RWPE2 (cell line): ENCODE data around the gene EAF1.
"Not testable (repeated sequence)": the region's sequence is repeated elsewhere in the genome, so short reads cannot be mapped to it uniquely, and the experiment has no call there.

Source experiments
- ATAC-seq: fragments of 200-7000 bp; cut with Tn5 transposase; 3 replicates; pipeline ENCODE4 v1.9.1; 2021; ENCODE audit warnings: low read depth
- DNase-seq: peaks from one replicate; pipeline ENCODE4 v3.0.0-alpha.2; 2020; ENCODE audit warnings: low spot score
- H3K27ac ChIP-seq: fragments of 450-650 bp; 2 replicates; pipeline ENCODE4 v1.5.1; 2017; ENCODE audit warnings: mild to moderate bottlenecking; ENCODE audit not compliant: poor library complexity, severe bottlenecking
- H3K27me3 ChIP-seq: fragments of 250-450 bp; sonication (Bioruptor Pico); 2 replicates; pipeline ENCODE4 v1.5.1; 2021; ENCODE audit warnings: mild to moderate bottlenecking, moderate library complexity; ENCODE audit not compliant: insufficient read depth, poor library complexity, severe bottlenecking
- H3K36me3 ChIP-seq: fragments of 250-450 bp; sonication (Bioruptor Pico); 2 replicates; pipeline ENCODE4 v1.5.1; 2020; ENCODE audit warnings: low read depth, mild to moderate bottlenecking, moderate library complexity
- H3K4me1 ChIP-seq: fragments of 250-450 bp; sonication (Bioruptor Pico); 2 replicates; pipeline ENCODE4 v1.5.1; 2021; ENCODE audit warnings: mild to moderate bottlenecking, moderate library complexity; ENCODE audit not compliant: insufficient read depth, poor library complexity, severe bottlenecking
- H3K4me3 ChIP-seq: fragments of 250-450 bp; sonication (Bioruptor Pico); 2 replicates; pipeline ENCODE4 v1.5.1; 2021; ENCODE audit warnings: mild to moderate bottlenecking, moderate library complexity; ENCODE audit not compliant: severe bottlenecking
- H3K9me3 ChIP-seq: fragments of 250-450 bp; sonication (Bioruptor Pico); 2 replicates; pipeline ENCODE4 v1.5.1; 2021; ENCODE audit warnings: mild to moderate bottlenecking, moderate library complexity; ENCODE audit not compliant: severe bottlenecking
- TF ChIP-seq, protein P1 (sequence below): fragments of 450-650 bp; IDR thresholded peaks from one replicate; pipeline ENCODE4 v1.5.1; 2017; ENCODE audit warnings: mild to moderate bottlenecking, moderate library complexity; ENCODE audit not compliant: poor library complexity, severe bottlenecking

The EAF1 gene

DNA sequence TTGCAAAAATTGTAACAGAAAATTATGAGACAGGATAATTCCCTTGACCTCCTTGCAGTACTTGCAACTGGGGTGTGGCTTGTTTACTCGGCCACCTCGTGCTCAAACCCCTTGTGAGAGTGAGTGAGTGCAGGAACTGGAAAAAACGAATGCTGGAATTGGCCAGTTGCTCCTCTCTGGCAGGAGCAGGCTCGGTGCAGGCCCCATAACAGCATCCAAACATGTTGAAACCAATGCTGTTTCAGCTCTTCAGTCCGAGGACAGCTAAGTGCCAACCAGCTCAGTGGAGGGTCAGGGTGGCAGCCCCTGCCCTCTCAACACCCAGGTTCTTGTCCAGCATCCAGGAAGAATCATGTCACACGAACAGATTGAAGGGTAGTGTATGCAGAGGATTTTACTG is 36.9 kb upstream of the EAF1 start:
- H3K36me3 ChIP-seq: no peaks in the 10 kb centered on the region
- no peak overlapping the region for H3K4me3 ChIP-seq
- ATAC-seq (no peak), DNase-seq (no peak)
- no peaks in the 10 kb centered on the region for H3K9me3 ChIP-seq
- no peaks in the 10 kb centered on the region for H3K4me1 ChIP-seq
- TF ChIP-seq, protein P1, sequence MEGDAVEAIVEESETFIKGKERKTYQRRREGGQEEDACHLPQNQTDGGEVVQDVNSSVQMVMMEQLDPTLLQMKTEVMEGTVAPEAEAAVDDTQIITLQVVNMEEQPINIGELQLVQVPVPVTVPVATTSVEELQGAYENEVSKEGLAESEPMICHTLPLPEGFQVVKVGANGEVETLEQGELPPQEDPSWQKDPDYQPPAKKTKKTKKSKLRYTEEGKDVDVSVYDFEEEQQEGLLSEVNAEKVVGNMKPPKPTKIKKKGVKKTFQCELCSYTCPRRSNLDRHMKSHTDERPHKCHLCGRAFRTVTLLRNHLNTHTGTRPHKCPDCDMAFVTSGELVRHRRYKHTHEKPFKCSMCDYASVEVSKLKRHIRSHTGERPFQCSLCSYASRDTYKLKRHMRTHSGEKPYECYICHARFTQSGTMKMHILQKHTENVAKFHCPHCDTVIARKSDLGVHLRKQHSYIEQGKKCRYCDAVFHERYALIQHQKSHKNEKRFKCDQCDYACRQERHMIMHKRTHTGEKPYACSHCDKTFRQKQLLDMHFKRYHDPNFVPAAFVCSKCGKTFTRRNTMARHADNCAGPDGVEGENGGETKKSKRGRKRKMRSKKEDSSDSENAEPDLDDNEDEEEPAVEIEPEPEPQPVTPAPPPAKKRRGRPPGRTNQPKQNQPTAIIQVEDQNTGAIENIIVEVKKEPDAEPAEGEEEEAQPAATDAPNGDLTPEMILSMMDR: no peak
- no peaks in the 10 kb centered on the region for H3K27me3 ChIP-seq
- H3K27ac ChIP-seq: no peak overlapping the region

DNA sequence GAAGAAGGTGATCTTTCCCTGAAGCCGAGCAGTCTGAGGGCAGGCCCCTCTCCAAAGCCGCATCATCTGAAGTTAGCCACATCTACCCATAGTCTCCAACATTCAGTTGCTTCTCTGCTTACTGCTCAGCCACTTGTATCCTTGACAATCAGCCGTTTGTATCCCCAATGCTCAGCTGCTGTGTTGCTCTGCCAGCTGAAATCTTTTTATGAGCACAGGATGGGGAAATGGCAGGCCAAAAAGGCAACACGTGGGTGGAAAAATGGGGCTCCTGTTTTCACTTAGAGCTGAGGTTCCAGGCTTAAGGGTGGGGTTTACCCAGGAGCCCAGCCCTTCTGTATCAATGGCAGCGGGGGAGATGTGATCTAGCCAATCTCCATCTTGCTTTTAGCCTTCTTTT is 36.4 kb upstream of the EAF1 start:
- TF ChIP-seq, protein P1: no peak
- no peak for ATAC-seq

DNA sequence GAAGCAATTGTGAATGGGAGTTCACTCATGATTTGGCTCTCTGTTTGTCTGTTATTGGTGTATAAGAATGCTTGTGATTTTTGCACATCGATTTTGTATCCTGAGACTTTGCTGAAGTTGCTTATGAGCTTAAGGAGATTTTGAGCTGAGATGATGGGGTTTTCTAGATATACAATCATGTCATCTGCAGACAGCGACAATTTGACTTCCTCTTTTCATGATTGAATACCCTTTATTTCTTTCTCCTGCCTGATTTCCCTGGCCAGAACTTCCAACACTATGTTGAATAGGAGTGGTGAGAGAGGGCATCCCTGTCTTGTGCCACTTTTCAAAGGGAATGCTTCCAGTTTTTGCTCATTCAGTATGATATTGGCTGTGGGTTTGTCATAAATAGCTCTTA is 34.1 kb upstream of the EAF1 start:
- DNase-seq, ATAC-seq, H3K27ac ChIP-seq, H3K27me3 ChIP-seq, H3K36me3 ChIP-seq, H3K9me3 ChIP-seq, H3K4me1 ChIP-seq, H3K4me3 ChIP-seq: not testable (repeated sequence)

More for the DNA sequence above, 36.4 kb upstream of the EAF1 start:
- Histone ChIP-seq H3K27ac (no peak overlapping the region), H3K36me3 (no peaks in the 10 kb centered on the region), H3K4me1 (no peaks in the 10 kb centered on the region), H3K4me3 (no peak overlapping the region), H3K27me3 (no peaks in the 10 kb centered on the region), H3K9me3 (no peaks in the 10 kb centered on the region)
- no peak for DNase-seq

DNA sequence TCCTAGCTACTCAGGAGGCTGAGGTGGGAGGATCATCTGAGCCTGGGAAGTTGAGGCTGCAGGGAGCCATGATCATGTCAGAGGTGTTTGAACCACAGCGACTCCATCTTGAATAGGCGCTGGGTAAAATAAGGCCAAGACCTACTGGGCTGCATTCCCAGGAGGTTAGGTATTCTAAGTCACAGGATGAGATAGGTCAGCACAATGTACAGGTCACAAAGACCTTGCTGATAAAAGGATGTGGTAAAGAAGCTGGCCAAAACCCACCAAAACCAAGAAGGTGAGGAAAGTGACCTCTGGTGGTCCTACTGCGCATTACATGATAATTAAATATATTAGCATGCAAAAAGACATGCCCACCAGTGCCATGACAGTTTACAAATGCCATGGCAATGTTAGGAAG is 28.7 kb upstream of the EAF1 start:
- not testable (repeated sequence) for H3K4me1 ChIP-seq, H3K9me3 ChIP-seq, DNase-seq, H3K36me3 ChIP-seq, H3K27ac ChIP-seq, H3K4me3 ChIP-seq, H3K27me3 ChIP-seq, ATAC-seq

DNA sequence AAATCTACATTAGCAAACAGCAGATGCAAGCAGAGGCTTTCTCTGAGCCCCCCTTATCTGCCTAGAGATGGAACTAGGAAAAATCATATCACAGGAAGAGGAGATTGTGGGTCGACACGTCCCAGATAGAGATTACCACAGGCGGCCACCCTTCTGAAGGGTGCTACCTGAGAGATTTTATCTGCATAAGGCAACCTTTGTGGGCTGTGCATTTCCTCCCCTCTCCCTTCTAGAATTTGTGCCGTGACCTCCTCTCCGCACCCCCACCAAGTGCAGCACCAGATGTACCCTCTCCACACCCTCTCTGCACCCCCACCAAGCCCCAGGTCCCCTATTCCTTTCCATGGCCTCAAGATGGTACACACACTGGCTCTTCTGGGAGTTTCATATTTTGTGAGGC is 27.4 kb upstream of the EAF1 start:
- no peak for ATAC-seq
- DNase-seq: no peak
- Histone ChIP-seq H3K9me3 (no peaks in the 10 kb centered on the region), H3K27ac (no peak overlapping the region), H3K27me3 (no peaks in the 10 kb centered on the region), H3K36me3 (no peaks in the 10 kb centered on the region), H3K4me1 (no peaks in the 10 kb centered on the region), H3K4me3 (no peak overlapping the region)
- TF ChIP-seq, protein P1: no peak

DNA sequence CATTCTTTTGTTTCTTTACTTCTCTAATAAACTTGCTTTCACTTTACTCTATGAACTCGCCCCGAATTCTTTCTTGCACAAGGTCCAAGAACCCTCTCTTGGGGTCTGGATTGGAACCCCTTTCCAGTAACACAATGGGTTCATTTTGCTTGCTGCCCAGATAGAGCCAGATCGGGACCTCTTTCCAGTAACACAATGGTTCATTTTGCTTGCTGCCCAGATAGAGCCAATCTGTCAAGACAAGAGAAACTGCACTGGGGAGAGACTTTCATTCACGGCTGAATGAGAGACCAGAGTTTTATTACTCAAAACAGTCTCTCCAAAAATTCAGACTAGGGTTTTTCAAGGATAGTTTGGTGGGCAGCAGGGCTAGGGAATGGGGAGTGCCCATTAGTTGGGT is 25.5 kb upstream of the EAF1 start:
- ATAC-seq: no peak

More for the DNA sequence above, 25.5 kb upstream of the EAF1 start:
- Histone ChIP-seq H3K9me3 (no peaks in the 10 kb centered on the region), H3K27me3 (no peaks in the 10 kb centered on the region), H3K27ac (no peak overlapping the region), H3K36me3 (no peaks in the 10 kb centered on the region), H3K4me1 (no peaks in the 10 kb centered on the region), H3K4me3 (no peak overlapping the region)
- no peak for DNase-seq
- TF ChIP-seq, protein P1: no peak
